K562 (cell line): ENCODE data around the gene TRMT10A. TPM values are rescaled to one million over a fixed set of nuclear protein-coding genes. Genes with fewer than 3 reads are reported as not detected.
A peak's percentile ranks its signal among the peaks of the same experiment; 100 is the strongest.

Experiments used
- ATAC-seq: fragments of 200-7000 bp; cut with Tn5 transposase; 3 replicates; pipeline ENCODE4 v1.9.1; 2020; ENCODE audit warnings: moderate library complexity
- BruUV-seq: library from RNA; stranded (reverse); fragments of 400-500 nt; replicated peaks from 2 replicates; lab custom pipeline; 2021; lab: Mats Ljungman, UMichigan
- CTCF ChIA-PET: fragments of 300-600 bp; formaldehyde crosslinking; extraction: SDS; loops from one replicate; lab custom pipeline; 2021; ENCODE audit warnings: low intra/inter-chr PET ratio; lab: Yijun Ruan, JAX
- POLR2A ChIA-PET: fragments of 300-600, 350-650 bp; sonication (Branson Sonifier 250); formaldehyde crosslinking; extraction: SDS; loops from one replicate; lab custom pipeline; 2021; ENCODE audit warnings: antibody characterized with exemption, inconsistent platforms; lab: Yijun Ruan, JAX
- DNase-seq, 4 experiments: peaks; one replicate each; pipeline versions ENCODE4 v3.0.0 to v3.0.0-alpha.2; 2011 to 2018; ENCODE audit warnings: low spot score in 3 of 4, mixed read lengths in 3 of 4; ENCODE audit errors: extremely low read depth in 1 of 4
- FAIRE-seq: peaks from 2 replicates; lab custom pipeline; 2011; peaks lifted over from hg19 to GRCh38; lab: Jason Lieb, UNC
- H2AFZ ChIP-seq: 2 replicates; pipeline ENCODE4 v1.6.0; 2011; ENCODE audit warnings: low read depth, low read length, control low read depth, inconsistent platforms
- H3K27ac ChIP-seq: fragments of 200-600 bp; 3 replicates; pipeline ENCODE4 v1.8.0; 2011; ENCODE audit warnings: low read depth, mild to moderate bottlenecking, control low read depth, inconsistent platforms, low read length, moderate library complexity, mixed read lengths; ENCODE audit errors: extremely low read depth
- H3K27me3 ChIP-seq, 2 experiments: fragments of 300-600 bp in 1 of 2; 2 replicates in 1 of 2; 3 replicates in 1 of 2; pipeline versions ENCODE4 v1.6.0 to v1.8.0; 2011; ENCODE audit warnings: inconsistent platforms in 2 of 2, low read length in 2 of 2, mild to moderate bottlenecking in 1 of 2, mixed read lengths in 1 of 2, moderate library complexity in 1 of 2; ENCODE audit not compliant: control insufficient read depth in 2 of 2, insufficient read depth in 2 of 2
- H3K36me3 ChIP-seq: fragments of 300-600 bp; 3 replicates; pipeline ENCODE4 v1.8.0; 2011; ENCODE audit warnings: mild to moderate bottlenecking, low read length, inconsistent platforms; ENCODE audit not compliant: control insufficient read depth, insufficient read depth
- H3K4me1 ChIP-seq, 2 experiments: fragments of 200-600 bp in 1 of 2; replicated peaks in 1 of 2; 2 replicates in 1 of 2; 3 replicates in 1 of 2; pipeline versions ENCODE4 v1.5.1 to v1.8.0; 2011; ENCODE audit warnings: inconsistent platforms in 2 of 2, low read length in 2 of 2, mild to moderate bottlenecking in 1 of 2, mixed read lengths in 1 of 2, moderate library complexity in 1 of 2; ENCODE audit not compliant: control insufficient read depth in 2 of 2, insufficient read depth in 2 of 2
- H3K4me2 ChIP-seq: 2 replicates; pipeline ENCODE4 v1.6.1; 2011; ENCODE audit warnings: low read length, control low read depth, inconsistent platforms, mixed read lengths; ENCODE audit not compliant: insufficient read depth
- H3K4me3 ChIP-seq: fragments of 200-600 bp; sonication (generic), shearing (Covaris generic); 2 replicates; pipeline ENCODE4 v1.5.1; 2016; ENCODE audit warnings: control low read depth, inconsistent platforms
- H3K79me2 ChIP-seq: fragments of 200-600 bp; 3 replicates; pipeline ENCODE4 v1.8.0; 2011; ENCODE audit warnings: low read length, inconsistent platforms; ENCODE audit not compliant: control insufficient read depth, insufficient read depth
- H3K9ac ChIP-seq, 2 experiments: 2 replicates each; pipeline versions ENCODE4 v1.6.0 to v1.6.1; 2011; ENCODE audit warnings: low read depth in 2 of 2, low read length in 2 of 2, control low read depth in 1 of 2, inconsistent platforms in 1 of 2, mild to moderate bottlenecking in 1 of 2, mixed read lengths in 1 of 2; ENCODE audit not compliant: insufficient read depth in 1 of 2
- H3K9me1 ChIP-seq: one replicate; pipeline ENCODE4 v1.6.0; 2011; ENCODE audit warnings: inconsistent platforms, mild to moderate bottlenecking, low read length, moderate library complexity; ENCODE audit not compliant: control insufficient read depth, insufficient read depth
- H3K9me3 ChIP-seq: replicated peaks from 2 replicates; pipeline ENCODE4 v1.5.1; 2011; ENCODE audit warnings: low read depth, low read length, inconsistent platforms; ENCODE audit not compliant: control insufficient read depth, insufficient read depth
- H4K20me1 ChIP-seq: replicated peaks from 2 replicates; pipeline ENCODE4 v1.6.1; 2011; ENCODE audit warnings: low read length, inconsistent platforms, mixed read lengths; ENCODE audit not compliant: control insufficient read depth, insufficient read depth
- BRD9 ChIP-seq: fragments of 450-650 bp; IDR thresholded peaks from 2 replicates; pipeline ENCODE4 v1.6.1; 2018; ENCODE audit warnings: low read depth; ENCODE audit not compliant: partially characterized antibody
- CEBPG ChIP-seq, 3 experiments: fragments of 200-800 bp in 1 of 3; sonication (Bioruptor generic) in 1 of 3; sonication (generic) in 1 of 3; formaldehyde crosslinking in 1 of 3; IDR thresholded peaks in 2 of 3; conservative IDR thresholded peaks in 1 of 3; 2 replicates each; pipeline versions ENCODE4 v1.6.1 to v1.8.0; 2016 to 2022; ENCODE audit warnings: missing compliant biosample characterization in 2 of 3, missing genetic modification characterization in 2 of 3, mild to moderate bottlenecking in 1 of 3, missing genetic modification reagents in 1 of 3
- PHB2 ChIP-seq: fragments of 450-650 bp; IDR thresholded peaks from 2 replicates; pipeline ENCODE4 v1.6.1; 2017; ENCODE audit warnings: low read depth
- PYGO2 ChIP-seq: fragments of 450-650 bp; IDR thresholded peaks from 2 replicates; pipeline ENCODE4 v1.6.1; 2016; ENCODE audit warnings: mild to moderate bottlenecking, missing genetic modification characterization, moderate library complexity, missing compliant biosample characterization
- RBBP5 ChIP-seq: fragments of 200-600 bp; sonication (generic); IDR thresholded peaks from 2 replicates; pipeline ENCODE4 v1.6.1; 2012; ENCODE audit warnings: borderline replicate concordance, mild to moderate bottlenecking, low read length, control low read depth, inconsistent platforms; ENCODE audit not compliant: insufficient read depth, poor library complexity, severe bottlenecking
- RBM25 ChIP-seq: fragments of 200-400 bp; formaldehyde crosslinking; IDR thresholded peaks from 2 replicates; pipeline ENCODE4 v1.6.1; 2018; ENCODE audit warnings: low read length, low read depth, moderate library complexity; ENCODE audit not compliant: severe bottlenecking
- RFX1 ChIP-seq: fragments of 450-650 bp; IDR thresholded peaks from 2 replicates; pipeline ENCODE4 v1.6.1; 2016; ENCODE audit warnings: mild to moderate bottlenecking, moderate library complexity
- STAT5B ChIP-seq: fragments of 250-450 bp; sonication (Bioruptor Pico); IDR thresholded peaks from 2 replicates; pipeline ENCODE4 v1.8.0; 2021; ENCODE audit warnings: mild to moderate bottlenecking, inconsistent platforms
- ZNF175 ChIP-seq: fragments of 200-800 bp; sonication (Bioruptor generic); IDR thresholded peaks from 2 replicates; pipeline ENCODE4 v1.6.1; 2016; ENCODE audit warnings: low read depth, mild to moderate bottlenecking, missing genetic modification characterization, missing compliant biosample characterization
- ZNF644 ChIP-seq: fragments of 200-800 bp; sonication (Bioruptor generic); IDR thresholded peaks from 2 replicates; pipeline ENCODE4 v1.6.1; 2016; ENCODE audit warnings: low read depth, missing genetic modification characterization, missing compliant biosample characterization
- WGBS: fragments of 100-300 bp; shearing (Covaris generic); methylation state at CpG from one replicate; pipeline ENCODE4 v1.1.6; 2016; ENCODE audit warnings: low coverage, mixed read lengths; ENCODE audit not compliant: insufficient coverage; ENCODE audit errors: missing lambda C conversion rate; 5-methylcytosine and 5-hydroxymethylcytosine counted together
- in situ Hi-C: fragments of 300-500 bp; cut with MboI; formaldehyde crosslinking; loops from 4 replicates; pipeline ENCODE4 v1.15.0; 2018; ENCODE audit warnings: inconsistent platforms, mixed read lengths
- intact Hi-C: fragments of 100-400 bp; cut with micrococcal nuclease; formaldehyde crosslinking; loops from 2 replicates; pipeline ENCODE4 v1.14.2; 2022
- polyA plus RNA-seq, 8 experiments: library from polyadenylated mRNA; depleted of rRNA in 4 of 8; stranded (reverse) in 5 of 8; unstranded in 3 of 8; fragments of >200 nt; fragmentation: Nextera tagmentation in 2 of 8; fragmentation: Illumina TruSeq in 1 of 8; extraction: Ambion mirVana in 2 of 8; extraction: Trizol in 1 of 8; gene quantifications; 2 replicates each; pipeline versions ENCODE4 v1.2.1 to v1.2.3, GENCODE V29; 2011 to 2014; ENCODE audit warnings: inconsistent platforms in 1 of 8, missing spikeins in 1 of 8
- total RNA-seq, 7 experiments: library from RNA; depleted of rRNA in 6 of 7; stranded (reverse); fragments of >200 nt in 6 of 7; fragmentation: Illumina TruSeq in 2 of 7; extraction: Trizol in 2 of 7; gene quantifications; 2 replicates each; pipeline versions ENCODE4 v1.2.1 to v1.2.3, GENCODE V29; 2011 to 2021; ENCODE audit warnings: low replicate concordance in 1 of 7
- TF ChIP-seq, protein P1 (sequence below): fragments of 450-650 bp; formaldehyde crosslinking; IDR thresholded peaks from 2 replicates; pipeline ENCODE4 v1.4.0; 2022; ENCODE audit warnings: mild to moderate bottlenecking, moderate library complexity
- TF ChIP-seq, protein P2 (sequence below), 2 experiments: fragments of 450-650 bp in 1 of 2; IDR thresholded peaks; 2 replicates each; pipeline ENCODE4 v1.6.1; 2011 to 2017; ENCODE audit warnings: low read depth in 2 of 2, antibody characterized with exemption in 1 of 2, borderline replicate concordance in 1 of 2, low read length in 1 of 2, mild to moderate bottlenecking in 1 of 2, mixed read lengths in 1 of 2; ENCODE audit not compliant: control insufficient read depth in 1 of 2
- TF ChIP-seq, protein P3 (sequence below): IDR thresholded peaks from 2 replicates; pipeline ENCODE4 v1.6.1; 2012; ENCODE audit warnings: low read depth, low read length, improper control_type of control experiment, borderline replicate concordance

The TRMT10A gene
- total and polyA plus RNA-seq, 9 of the 15 experiments (the other 6 are each of a cell fraction or from before 2014, with no cell fraction given): 6.5 to 16.1 (median 12.7) TPM

DNA sequence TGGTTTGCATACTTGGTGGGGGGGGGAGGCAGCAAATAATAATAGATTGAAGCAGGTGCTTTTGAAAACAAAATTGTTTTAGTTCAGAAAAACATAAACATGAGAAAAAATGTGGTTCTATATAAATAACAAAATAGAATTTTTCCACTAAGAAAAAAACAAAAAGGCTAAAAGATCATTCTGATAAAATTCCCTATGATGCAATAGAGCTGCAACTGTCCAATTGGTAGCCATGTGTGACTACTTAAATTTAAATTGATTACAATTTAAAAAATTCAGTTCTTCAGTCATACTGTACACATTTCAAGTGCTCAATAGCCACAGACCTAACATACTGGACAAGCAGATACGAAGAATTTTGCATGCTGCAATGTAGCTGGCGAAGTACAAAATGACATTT, 11.0 kb downstream of the TRMT10A start:
- Histone ChIP-seq H3K4me2 (no peak overlapping the region), H3K9ac (no peak overlapping the region), H3K9me3 (no peaks in the 10 kb centered on the region), H3K4me1 (no peaks in the 10 kb centered on the region), H3K36me3 (no peaks in the 10 kb centered on the region), H2AFZ (no peak overlapping the region), H3K9me1 (no peaks in the 10 kb centered on the region), H3K27me3 (no peaks in the 10 kb centered on the region), H3K27ac (no peak overlapping the region), H3K4me3 (no peak overlapping the region), H3K79me2 (no peaks in the 10 kb centered on the region), H4K20me1 (no peaks in the 10 kb centered on the region)
- DNase-seq (no peak), FAIRE-seq (no peak), ATAC-seq (0 out of 3 replicates have a peak, but pooled peaks have one; percentile 39)
- intact Hi-C loops: no loop called here
- 91% methylated on average over 2 of the region's 2 CpGs for WGBS
- CTCF ChIA-PET: no interaction called here
- in situ Hi-C loops: no loop called here
- POLR2A ChIA-PET: no interaction called here
- BruUV-seq: no TSS peak
- TF ChIP-seq PHB2: no peak
- TF ChIP-seq CEBPG (CRISPR knock-in tag; IDR thresholded peaks at IDR 0.05): peak; percentile 54; the same call in 1 of the 2 replicates
- TF ChIP-seq CEBPG (tag; conservative IDR thresholded peaks at IDR 0.05 in 1 of 2, IDR thresholded peaks at IDR 0.05 in 1 of 2): peak; percentile 84 to 93
- TF ChIP-seq STAT5B (CRISPR knock-in tag): no peak
- no peak for TF ChIP-seq RBM25
- TF ChIP-seq, protein P1, sequence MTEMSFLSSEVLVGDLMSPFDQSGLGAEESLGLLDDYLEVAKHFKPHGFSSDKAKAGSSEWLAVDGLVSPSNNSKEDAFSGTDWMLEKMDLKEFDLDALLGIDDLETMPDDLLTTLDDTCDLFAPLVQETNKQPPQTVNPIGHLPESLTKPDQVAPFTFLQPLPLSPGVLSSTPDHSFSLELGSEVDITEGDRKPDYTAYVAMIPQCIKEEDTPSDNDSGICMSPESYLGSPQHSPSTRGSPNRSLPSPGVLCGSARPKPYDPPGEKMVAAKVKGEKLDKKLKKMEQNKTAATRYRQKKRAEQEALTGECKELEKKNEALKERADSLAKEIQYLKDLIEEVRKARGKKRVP (CRISPR knock-in tag): peak; percentile 50; the same call in 1 of the 2 replicates
- TF ChIP-seq PYGO2 (tag): no peak
- TF ChIP-seq BRD9: peak; percentile 30
- no peak for TF ChIP-seq RBBP5
- TF ChIP-seq, protein P2, sequence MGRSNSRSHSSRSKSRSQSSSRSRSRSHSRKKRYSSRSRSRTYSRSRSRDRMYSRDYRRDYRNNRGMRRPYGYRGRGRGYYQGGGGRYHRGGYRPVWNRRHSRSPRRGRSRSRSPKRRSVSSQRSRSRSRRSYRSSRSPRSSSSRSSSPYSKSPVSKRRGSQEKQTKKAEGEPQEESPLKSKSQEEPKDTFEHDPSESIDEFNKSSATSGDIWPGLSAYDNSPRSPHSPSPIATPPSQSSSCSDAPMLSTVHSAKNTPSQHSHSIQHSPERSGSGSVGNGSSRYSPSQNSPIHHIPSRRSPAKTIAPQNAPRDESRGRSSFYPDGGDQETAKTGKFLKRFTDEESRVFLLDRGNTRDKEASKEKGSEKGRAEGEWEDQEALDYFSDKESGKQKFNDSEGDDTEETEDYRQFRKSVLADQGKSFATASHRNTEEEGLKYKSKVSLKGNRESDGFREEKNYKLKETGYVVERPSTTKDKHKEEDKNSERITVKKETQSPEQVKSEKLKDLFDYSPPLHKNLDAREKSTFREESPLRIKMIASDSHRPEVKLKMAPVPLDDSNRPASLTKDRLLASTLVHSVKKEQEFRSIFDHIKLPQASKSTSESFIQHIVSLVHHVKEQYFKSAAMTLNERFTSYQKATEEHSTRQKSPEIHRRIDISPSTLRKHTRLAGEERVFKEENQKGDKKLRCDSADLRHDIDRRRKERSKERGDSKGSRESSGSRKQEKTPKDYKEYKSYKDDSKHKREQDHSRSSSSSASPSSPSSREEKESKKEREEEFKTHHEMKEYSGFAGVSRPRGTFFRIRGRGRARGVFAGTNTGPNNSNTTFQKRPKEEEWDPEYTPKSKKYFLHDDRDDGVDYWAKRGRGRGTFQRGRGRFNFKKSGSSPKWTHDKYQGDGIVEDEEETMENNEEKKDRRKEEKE (IDR thresholded peaks at IDR 0.05; ENCODE audit: borderline replicate concordance in 1 of 2, control insufficient read depth in 1 of 2, low read depth in 2 of 2, low read length in 1 of 2): no peak
- TF ChIP-seq, protein P3, sequence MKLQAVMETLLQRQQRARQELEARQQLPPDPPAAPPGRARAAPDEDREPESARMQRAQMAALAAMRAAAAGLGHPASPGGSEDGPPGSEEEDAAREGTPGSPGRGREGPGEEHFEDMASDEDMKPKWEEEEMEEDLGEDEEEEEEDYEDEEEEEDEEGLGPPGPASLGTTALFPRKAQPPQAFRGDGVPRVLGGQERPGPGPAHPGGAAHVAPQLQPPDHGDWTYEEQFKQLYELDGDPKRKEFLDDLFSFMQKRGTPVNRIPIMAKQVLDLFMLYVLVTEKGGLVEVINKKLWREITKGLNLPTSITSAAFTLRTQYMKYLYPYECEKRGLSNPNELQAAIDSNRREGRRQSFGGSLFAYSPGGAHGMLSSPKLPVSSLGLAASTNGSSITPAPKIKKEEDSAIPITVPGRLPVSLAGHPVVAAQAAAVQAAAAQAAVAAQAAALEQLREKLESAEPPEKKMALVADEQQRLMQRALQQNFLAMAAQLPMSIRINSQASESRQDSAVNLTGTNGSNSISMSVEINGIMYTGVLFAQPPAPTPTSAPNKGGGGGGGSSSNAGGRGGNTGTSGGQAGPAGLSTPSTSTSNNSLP: 0 out of 2 replicates have a peak, but pooled peaks have one; percentile 12
- no peak for TF ChIP-seq ZNF644 (tag)
- 0 out of 2 replicates have a peak, but pooled peaks have one; percentile 44 for TF ChIP-seq ZNF175 (CRISPR knock-in tag)
- no peak for TF ChIP-seq RFX1
